ENCODE data around the gene COBL. TPM values are rescaled to one million over a fixed set of nuclear protein-coding genes. Genes with fewer than 3 reads are reported as not detected.

The COBL gene
- total RNA-seq, 2 donors from 2014 or later = 27.5 to 28.3 TPM

DNA sequence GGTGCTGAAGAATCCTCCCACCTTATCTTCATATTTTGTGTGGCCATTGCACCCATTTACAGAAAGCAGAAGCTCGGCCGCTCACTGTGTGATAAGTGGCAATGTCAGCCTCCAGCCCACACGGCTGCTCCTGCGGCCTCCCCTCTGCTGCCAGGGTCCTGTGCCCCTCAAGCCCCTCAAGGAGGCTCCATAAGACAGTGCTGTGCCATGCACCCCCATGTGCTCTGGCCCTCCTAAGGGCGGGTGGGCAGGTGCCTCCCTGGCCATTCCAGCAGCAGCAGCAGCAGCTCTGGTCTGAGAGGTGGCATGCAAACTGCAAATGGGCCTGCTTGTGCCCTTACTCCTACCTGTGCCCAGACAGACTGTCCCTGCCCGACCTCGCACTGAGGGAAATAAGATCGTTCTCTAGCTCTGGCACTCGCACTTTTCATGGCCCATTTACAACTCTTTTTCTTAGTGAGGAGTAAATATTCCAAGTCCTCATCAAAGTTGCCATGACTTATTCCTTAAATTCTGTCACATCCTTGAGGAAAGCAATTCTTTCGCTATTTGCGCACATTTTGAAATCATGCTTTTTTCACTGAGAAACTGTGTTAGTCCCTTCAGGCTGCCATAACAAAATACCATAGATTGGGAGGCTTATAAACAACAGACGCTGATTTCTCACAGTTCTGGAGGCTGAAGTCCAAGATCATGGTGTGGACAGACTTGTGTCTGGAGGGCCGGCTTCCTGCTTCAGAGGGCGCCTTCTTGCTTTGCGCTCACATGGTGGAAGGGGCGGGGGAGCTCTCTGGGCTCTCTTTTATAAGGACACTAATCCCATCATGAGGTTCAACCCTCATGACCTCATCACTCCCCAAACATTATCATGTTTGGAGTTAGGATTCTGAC is 187.8 kb downstream of the COBL start:
- TF ChIP-seq CTCF (conservative IDR thresholded peaks at IDR 0.05) = no peak
- Mint-ChIP-seq H3K9me3 (peaks cover 11% of the 10 kb centered on the region), H3K27ac (no peak overlapping the region), H3K4me3 (no peak overlapping the region), H3K4me1 (peaks cover 23% of the 10 kb centered on the region), H3K36me3 (ENCODE audit: low read depth) (peaks cover 19% of the 10 kb centered on the region), H3K27me3 (ENCODE audit: insufficient read depth) (no peaks in the 10 kb centered on the region)
- peak; percentile 29 for DNase-seq
- Histone ChIP-seq H3K4me1 (ENCODE audit: control insufficient read depth, insufficient read depth, low read length) (peaks cover 9% of the 10 kb centered on the region), H3K36me3 (ENCODE audit: control insufficient read depth, insufficient read depth, low read length) (peaks cover 13% of the 10 kb centered on the region), H3K4me3 (ENCODE audit: low read length) (no peak overlapping the region), H3K27ac (ENCODE audit: low read depth, low read length) (no peak overlapping the region), H3K9me3 (ENCODE audit: control insufficient read depth, low read length) (peaks cover 17% of the 10 kb centered on the region), H3K9ac (ENCODE audit: extremely low read depth, low read length, poor library complexity, severe bottlenecking) (no peak overlapping the region), H3K27me3 (ENCODE audit: control insufficient read depth, insufficient read depth, low read length, poor library complexity, severe bottlenecking) (no peaks in the 10 kb centered on the region)
- WGBS, 2 experiments (ENCODE audit: insufficient coverage in 1 of 2, insufficient read length in 1 of 2) = 95 to 96% methylated on average over 10 to 16 of the region's 16 CpGs

GRCh38 chr7:51127618-51127904 is 189.0 kb downstream of the COBL start:
- H3K27me3 ChIP-seq (ENCODE audit: control insufficient read depth, insufficient read depth, low read length, poor library complexity, severe bottlenecking) = no peaks in the 10 kb centered on the region
- TF ChIP-seq CTCF (conservative IDR thresholded peaks at IDR 0.05) = no peak
- Mint-ChIP-seq H3K36me3 (ENCODE audit: low read depth) (peaks cover 8% of the 10 kb centered on the region), H3K4me3 (no peak overlapping the region), H3K27me3 (ENCODE audit: insufficient read depth) (no peaks in the 10 kb centered on the region), H3K9me3 (peaks cover 8% of the 10 kb centered on the region), H3K4me1 (peaks cover 27% of the 10 kb centered on the region), H3K27ac (no peak overlapping the region)
- peaks cover 8% of the 10 kb centered on the region for H3K9me3 ChIP-seq (ENCODE audit: control insufficient read depth, low read length)
- WGBS, 2 experiments (ENCODE audit: insufficient coverage in 1 of 2, insufficient read length in 1 of 2) = 80 to 93% methylated on average over 2 to 3 of the region's 3 CpGs
- H3K4me3 ChIP-seq (ENCODE audit: low read length) = no peak overlapping the region
- no peak overlapping the region for H3K9ac ChIP-seq (ENCODE audit: extremely low read depth, low read length, poor library complexity, severe bottlenecking)
- no peak overlapping the region for H3K27ac ChIP-seq (ENCODE audit: low read depth, low read length)
- DNase-seq = peak; percentile 17
- peaks cover 4% of the 10 kb centered on the region for H3K36me3 ChIP-seq (ENCODE audit: control insufficient read depth, insufficient read depth, low read length)
- H3K4me1 ChIP-seq (ENCODE audit: control insufficient read depth, insufficient read depth, low read length) = peaks cover 14% of the 10 kb centered on the region

GRCh38 chr7:51126813-51127617 is 189.6 kb downstream of the COBL start:
- H3K27ac ChIP-seq (ENCODE audit: low read depth, low read length) = no peak overlapping the region
- peaks cover 3% of the 10 kb centered on the region for H3K36me3 Mint-ChIP-seq (ENCODE audit: low read depth)

More at GRCh38 chr7:51126813-51127617, 189.6 kb downstream of the COBL start:
- no peak overlapping the region for H3K27ac Mint-ChIP-seq
- H3K27me3 Mint-ChIP-seq (ENCODE audit: insufficient read depth) = no peaks in the 10 kb centered on the region
- H3K9me3 ChIP-seq (ENCODE audit: control insufficient read depth, low read length) = peaks cover 3% of the 10 kb centered on the region
- H3K4me3 Mint-ChIP-seq = no peak overlapping the region
- TF ChIP-seq CTCF (conservative IDR thresholded peaks at IDR 0.05) = no peak
- peaks cover 2% of the 10 kb centered on the region for H3K9me3 Mint-ChIP-seq
- WGBS, 2 experiments (ENCODE audit: insufficient coverage in 1 of 2, insufficient read length in 1 of 2) = 91 to 93% methylated on average over 14 to 19 of the region's 19 CpGs
- peaks cover 14% of the 10 kb centered on the region for H3K4me1 ChIP-seq (ENCODE audit: control insufficient read depth, insufficient read depth, low read length)
- H3K9ac ChIP-seq (ENCODE audit: extremely low read depth, low read length, poor library complexity, severe bottlenecking) = no peak overlapping the region
- peaks cover under 1% of the 10 kb centered on the region for H3K36me3 ChIP-seq (ENCODE audit: control insufficient read depth, insufficient read depth, low read length)
- H3K4me1 Mint-ChIP-seq = peaks cover 33% of the 10 kb centered on the region
- no peaks in the 10 kb centered on the region for H3K27me3 ChIP-seq (ENCODE audit: control insufficient read depth, insufficient read depth, low read length, poor library complexity, severe bottlenecking)
- no peak overlapping the region for H3K4me3 ChIP-seq (ENCODE audit: low read length)
- peak; percentile 26 for DNase-seq
